Activated CD4-positive, alpha-beta T cell treated with anti-CD3 and anti-CD28 coated beads, Interleukin-2, amount 10 ng/mL, durations not matched to agents 7 days and 5 days (primary cell): ENCODE results near the gene ASIC3. TPM values are rescaled to one million over a fixed set of nuclear protein-coding genes. Genes with fewer than 3 reads are reported as not detected.
A peak's percentile ranks its signal among the peaks of the same experiment; 100 is the strongest.

ENCODE experiments used
- CTCF ChIA-PET: fragments of 350-600 bp; sonication (Branson Sonifier 250); formaldehyde crosslinking; loops from one replicate; lab custom pipeline; 2021; ENCODE audit warnings: antibody characterized with exemption; lab: Charles Lee
- POLR2A ChIA-PET: fragments of 350-600 bp; sonication (Branson Sonifier 250); formaldehyde crosslinking; loops from one replicate; lab custom pipeline; 2021; ENCODE audit warnings: antibody characterized with exemption; lab: Charles Lee
- DNase-seq: peaks from one replicate; pipeline ENCODE4 v3.0.0-alpha.2; 2020
- H3K27ac Mint-ChIP-seq: one replicate; pipeline ENCODE4 v1.8.0; 2021; ENCODE audit warnings: mild to moderate bottlenecking, moderate library complexity, mixed read lengths
- H3K27me3 Mint-ChIP-seq: one replicate; pipeline ENCODE4 v1.8.0; 2021; ENCODE audit warnings: mixed read lengths
- H3K36me3 Mint-ChIP-seq: one replicate; pipeline ENCODE4 v1.8.0; 2021; ENCODE audit warnings: low read depth, mixed read lengths
- H3K4me1 Mint-ChIP-seq: one replicate; pipeline ENCODE4 v1.8.0; 2021; ENCODE audit warnings: mixed read lengths
- H3K4me3 Mint-ChIP-seq: one replicate; pipeline ENCODE4 v1.8.0; 2021; ENCODE audit warnings: mild to moderate bottlenecking, moderate library complexity, mixed read lengths
- H3K9me3 Mint-ChIP-seq: one replicate; pipeline ENCODE4 v1.8.0; 2021; ENCODE audit warnings: mixed read lengths
- total RNA-seq, 2 experiments: library from RNA; stranded (reverse); gene quantifications; one replicate each; pipeline ENCODE4 v1.2.3, GENCODE V29; 2021

ASIC3 gene
- total RNA-seq, 2 experiments from 2014 or later = 6.0 to 8.3 TPM

DNA sequence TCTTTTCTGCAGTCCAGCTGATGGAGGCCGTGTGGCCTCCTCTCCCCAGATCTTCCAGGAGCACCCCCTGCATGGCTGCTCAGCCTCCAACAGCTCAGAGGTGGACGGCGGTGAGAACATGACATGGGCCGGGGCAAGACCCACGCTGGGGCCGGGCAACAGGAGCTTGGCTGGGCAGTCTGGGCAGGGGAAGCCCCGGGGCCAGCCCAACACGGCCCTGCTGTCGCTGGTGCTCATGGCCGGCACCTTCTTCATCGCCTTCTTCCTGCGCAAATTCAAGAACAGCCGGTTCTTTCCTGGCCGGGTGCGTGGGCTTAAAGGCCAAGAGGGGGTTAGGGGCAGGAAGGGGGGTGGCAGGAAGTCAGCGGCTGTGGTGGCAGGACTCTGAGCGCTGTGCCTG lies 25.7 kb downstream of the ASIC3 start:
- no peak for DNase-seq
- Mint-ChIP-seq H3K9me3 (no peaks in the 10 kb centered on the region), H3K27ac (no peak overlapping the region), H3K4me3 (no peak overlapping the region), H3K36me3 (peaks cover 19% of the 10 kb centered on the region), H3K27me3 (no peaks in the 10 kb centered on the region), H3K4me1 (peaks cover 10% of the 10 kb centered on the region)
- CTCF ChIA-PET = interaction anchor here (1.1 to 2.4 kb wide), 3 partner anchors 8 to 29 kb away, joined by 3 to 6 read pairs (median 4); no protein-coding TSS in a partner anchor
- POLR2A ChIA-PET = no interaction called here

GRCh38 chr7:151074817-151075661 lies 26.7 kb downstream of the ASIC3 start:
- Mint-ChIP-seq H3K4me3 (no peak overlapping the region), H3K27me3 (no peaks in the 10 kb centered on the region), H3K36me3 (peaks cover 13% of the 10 kb centered on the region), H3K27ac (no peak overlapping the region), H3K4me1 (peaks cover 20% of the 10 kb centered on the region), H3K9me3 (no peaks in the 10 kb centered on the region)
- ChIA-PET CTCF (interaction anchor here (1.1 kb wide), 1 partner anchor 9 kb away, joined by 3 read pairs; no protein-coding TSS in a partner anchor), POLR2A (no interaction called here)
- DNase-seq = no peak

DNA sequence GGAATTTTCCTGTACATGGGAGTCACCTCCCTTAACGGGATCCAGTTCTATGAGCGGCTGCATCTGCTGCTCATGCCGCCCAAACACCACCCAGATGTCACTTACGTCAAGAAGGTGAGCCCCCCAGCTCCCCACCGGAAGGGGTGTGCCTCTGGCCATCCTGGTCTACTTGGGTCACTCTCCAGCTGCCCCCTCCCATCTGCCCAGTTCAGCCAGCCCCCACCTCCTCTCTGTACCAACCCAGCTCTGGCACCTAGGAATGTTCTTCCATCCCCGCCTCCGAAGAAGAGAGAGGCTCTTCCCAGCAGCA lies 27.3 kb downstream of the ASIC3 start:
- Mint-ChIP-seq H3K4me3 (no peak overlapping the region), H3K36me3 (peaks cover 11% of the 10 kb centered on the region), H3K27me3 (no peaks in the 10 kb centered on the region), H3K27ac (no peak overlapping the region), H3K9me3 (no peaks in the 10 kb centered on the region), H3K4me1 (peaks cover 20% of the 10 kb centered on the region)
- POLR2A ChIA-PET = no interaction called here
- no peak for DNase-seq
- CTCF ChIA-PET = no interaction called here

DNA sequence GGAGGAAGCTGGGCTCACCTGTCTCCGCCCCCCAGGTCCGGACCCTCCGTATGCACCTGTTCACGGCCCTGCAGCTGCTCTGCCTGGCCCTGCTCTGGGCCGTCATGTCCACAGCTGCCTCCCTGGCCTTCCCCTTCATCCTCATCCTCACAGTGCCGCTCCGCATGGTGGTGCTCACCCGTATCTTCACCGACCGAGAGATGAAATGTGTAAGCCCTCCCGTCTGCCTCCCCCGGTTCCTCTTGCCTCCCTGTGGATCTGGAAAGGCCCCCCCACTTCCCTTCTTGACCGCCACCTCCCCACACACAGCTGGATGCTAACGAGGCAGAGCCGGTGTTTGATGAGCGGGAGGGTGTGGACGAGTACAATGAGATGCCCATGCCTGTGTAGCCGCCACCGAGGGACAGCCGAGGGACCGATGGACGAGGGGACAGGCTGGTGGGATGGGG lies 27.7 kb downstream of the ASIC3 start:
- Mint-ChIP-seq H3K27ac (peak overlapping the region; percentile 66), H3K4me1 (peaks cover 20% of the 10 kb centered on the region), H3K4me3 (no peak overlapping the region), H3K27me3 (no peaks in the 10 kb centered on the region), H3K9me3 (no peaks in the 10 kb centered on the region), H3K36me3 (peaks cover 9% of the 10 kb centered on the region)
- no peak for DNase-seq
- CTCF ChIA-PET = interaction anchor here (0.6 kb wide), 1 partner anchor 86 kb away, joined by 3 read pairs; no protein-coding TSS in a partner anchor
- POLR2A ChIA-PET = no interaction called here

- peaks cover 9% of the 10 kb centered on the region for H3K36me3 Mint-ChIP-seq
- H3K9me3 Mint-ChIP-seq = no peaks in the 10 kb centered on the region
- POLR2A ChIA-PET = no interaction called here
- DNase-seq = no peak
- no peaks in the 10 kb centered on the region for H3K27me3 Mint-ChIP-seq
- CTCF ChIA-PET = interaction anchor here (0.8 to 2.9 kb wide), 2 partner anchors 17 kb away, joined by 4 to 9 read pairs; no protein-coding TSS in a partner anchor
- H3K4me3 Mint-ChIP-seq = no peak overlapping the region
- H3K27ac Mint-ChIP-seq = no peak overlapping the region
- peaks cover 22% of the 10 kb centered on the region for H3K4me1 Mint-ChIP-seq
These were observed 28.8 kb downstream of the ASIC3 start for GRCh38 chr7:151076863-151077704.

- Mint-ChIP-seq H3K4me1 (peaks cover 27% of the 10 kb centered on the region), H3K4me3 (peak overlapping the region; percentile 46), H3K27ac (no peak overlapping the region), H3K36me3 (peaks cover 12% of the 10 kb centered on the region), H3K9me3 (no peaks in the 10 kb centered on the region), H3K27me3 (no peaks in the 10 kb centered on the region)
- DNase-seq = no peak
- POLR2A ChIA-PET = no interaction called here
- CTCF ChIA-PET = interaction anchor here (0.9 to 2.9 kb wide), 2 partner anchors 17 to 49 kb away, joined by 3 to 9 read pairs; partner anchors contain the start of gene ABCB8
These were observed 29.4 kb downstream of the ASIC3 start for GRCh38 chr7:151077705-151078232.

DNA sequence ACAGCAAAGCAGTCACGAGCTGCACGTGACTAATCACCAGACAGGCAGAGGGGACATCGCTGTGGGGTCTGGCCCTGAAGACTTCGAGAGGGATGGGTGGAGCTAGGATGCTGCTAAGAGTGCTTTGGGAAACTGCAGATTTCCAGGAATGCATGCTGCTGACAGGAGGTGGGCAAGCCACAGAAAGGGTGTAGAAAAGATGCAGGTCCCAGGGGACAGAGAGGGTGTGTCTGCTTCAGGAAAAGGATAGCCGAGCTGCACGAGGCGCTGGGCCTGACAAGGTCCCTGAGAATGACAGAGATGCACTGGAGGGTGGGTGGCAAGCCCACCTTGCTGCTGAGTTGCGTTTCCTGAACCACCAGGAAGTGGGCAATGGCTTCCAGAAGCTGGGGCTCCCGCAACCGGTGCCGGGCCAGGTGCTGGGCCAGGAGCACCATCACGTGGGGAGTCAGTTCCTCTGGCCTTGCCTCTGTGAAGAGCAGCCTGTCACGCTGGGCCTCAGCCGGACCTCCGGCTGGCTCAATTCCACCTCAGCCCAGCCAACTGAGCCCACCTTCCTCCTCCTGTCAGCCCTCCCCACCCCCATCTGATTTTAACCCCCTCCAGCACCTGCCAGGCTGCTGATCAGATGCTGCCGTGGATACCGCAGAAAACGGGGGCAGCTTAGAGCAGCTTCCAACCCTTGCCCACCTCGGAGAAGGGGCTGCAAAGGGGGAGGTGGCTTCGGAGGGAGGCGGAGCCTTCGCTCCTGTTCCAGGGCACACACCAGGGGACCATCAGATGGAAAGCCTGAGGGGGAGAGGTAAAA lies 30.1 kb downstream of the ASIC3 start:
- Mint-ChIP-seq H3K4me3 (peak overlapping the region; percentile 88), H3K36me3 (peaks cover 13% of the 10 kb centered on the region), H3K27me3 (no peaks in the 10 kb centered on the region), H3K27ac (peak overlapping the region; percentile 31), H3K4me1 (peaks cover 31% of the 10 kb centered on the region), H3K9me3 (no peaks in the 10 kb centered on the region)
- ChIA-PET CTCF (interaction anchor here (0.9 to 2.9 kb wide), 2 partner anchors 18 to 50 kb away, joined by 3 to 9 read pairs; partner anchors contain the start of gene ABCB8), POLR2A (no interaction called here)
- DNase-seq = no peak

DNA sequence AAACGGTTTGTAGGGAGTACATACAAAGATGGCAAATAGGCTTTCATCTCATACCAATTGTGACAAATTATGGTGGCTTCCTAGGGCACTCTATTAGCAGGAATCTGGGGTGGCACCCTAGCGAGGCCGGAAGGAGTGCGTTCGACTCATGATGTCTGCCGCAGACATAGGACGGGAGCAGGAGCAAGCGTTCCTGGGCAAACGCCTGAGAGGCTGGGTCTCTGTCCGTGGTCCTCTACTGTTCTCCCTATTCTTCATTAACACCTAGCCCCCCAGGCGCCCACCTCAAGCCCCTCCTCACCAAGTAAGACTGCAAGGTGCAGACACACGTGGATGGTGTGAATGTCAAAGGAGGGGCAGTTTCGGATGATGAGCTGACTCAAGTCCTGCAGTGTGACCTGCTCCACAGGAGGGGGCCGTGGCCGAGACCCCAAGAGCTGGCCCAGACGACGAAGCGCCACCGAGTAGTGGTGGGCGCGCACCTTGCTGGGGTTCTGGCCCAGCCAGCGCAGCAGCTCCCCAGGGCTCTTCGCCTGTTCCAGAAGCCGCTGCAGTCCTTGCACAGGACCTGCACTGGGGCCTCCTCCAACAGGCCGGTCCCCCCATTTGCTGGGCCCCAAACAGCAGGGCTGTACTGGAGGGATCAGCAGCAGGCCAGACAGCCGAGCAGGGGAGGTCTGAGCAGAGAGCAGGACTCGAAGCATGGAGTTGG lies 31.0 kb downstream of the ASIC3 start:
- H3K9me3 Mint-ChIP-seq = no peaks in the 10 kb centered on the region
- POLR2A ChIA-PET = no interaction called here
- no peak for DNase-seq
- peak overlapping the region; percentile 31 for H3K27ac Mint-ChIP-seq
- peaks cover 13% of the 10 kb centered on the region for H3K36me3 Mint-ChIP-seq
- peak overlapping the region; percentile 88 for H3K4me3 Mint-ChIP-seq
- no peaks in the 10 kb centered on the region for H3K27me3 Mint-ChIP-seq
- peaks cover 35% of the 10 kb centered on the region for H3K4me1 Mint-ChIP-seq
- CTCF ChIA-PET = interaction anchor here (2.9 kb wide), 1 partner anchor 19 kb away, joined by 9 read pairs; no protein-coding TSS in a partner anchor

- DNase-seq = no peak
- H3K27ac Mint-ChIP-seq = peak overlapping the region; percentile 88
- peaks cover 39% of the 10 kb centered on the region for H3K4me1 Mint-ChIP-seq
- peak overlapping the region; percentile 88 for H3K4me3 Mint-ChIP-seq
- ChIA-PET POLR2A (interaction anchor here (1.0 kb wide), 1 partner anchor 69 kb away, joined by 4 read pairs; no protein-coding TSS in a partner anchor), CTCF (interaction anchor here (1.0 to 1.7 kb wide), 6 partner anchors 20 to 71 kb away, joined by 3 to 6 read pairs (median 4); partner anchors contain the start of genes ABCB8 and SLC4A2)
- no peaks in the 10 kb centered on the region for H3K9me3 Mint-ChIP-seq
- peaks cover 13% of the 10 kb centered on the region for H3K36me3 Mint-ChIP-seq
- H3K27me3 Mint-ChIP-seq = peaks cover 4% of the 10 kb centered on the region
These were observed 31.8 kb downstream of the ASIC3 start for GRCh38 chr7:151080067-151080521.

GRCh38 chr7:151080522-151081169 lies 32.3 kb downstream of the ASIC3 start, which contains the start of gene FASTK:
TSS of gene FASTK (minus strand) at chr7:151080809. CDS start at chr7:151080766, 43 bp downstream.
- peak within 1 kb of the TSS; percentile 88 for H3K27ac Mint-ChIP-seq
- peak; percentile 90 for DNase-seq
- no peaks in the 10 kb centered on the region for H3K9me3 Mint-ChIP-seq
- H3K36me3 Mint-ChIP-seq = peaks cover 10% of the 10 kb centered on the region
- peak within 1 kb of the TSS; percentile 98 for H3K4me3 Mint-ChIP-seq
- POLR2A ChIA-PET = interaction anchor here (1.0 kb wide), 1 partner anchor 70 kb away, joined by 4 read pairs; no protein-coding TSS in a partner anchor
- H3K4me1 Mint-ChIP-seq = peaks cover 45% of the 10 kb centered on the region
- peaks cover 10% of the 10 kb centered on the region for H3K27me3 Mint-ChIP-seq
- CTCF ChIA-PET = interaction anchor here (1.0 to 1.7 kb wide), 7 partner anchors 13 to 71 kb away, joined by 3 to 6 read pairs (median 4); partner anchors contain the start of genes ABCB8 and SLC4A2
